Right lobe of liver (tissue), 4 donors: ENCODE results near the gene MAIP1.

ENCODE experiments used
- POLR2A ChIP-seq: fragments of 450-650 bp; IDR thresholded peaks from one replicate; pipeline ENCODE4 v1.6.1; 2017; ENCODE audit warnings: antibody characterized with exemption, mild to moderate bottlenecking
- TF ChIP-seq, protein P1 (sequence below), 4 donors: fragments of 200-600 bp in 3 of 4; fragments of 450-650 bp in 1 of 4; IDR thresholded peaks; one replicate each; pipeline versions ENCODE4 v1.5.1 to v1.8.0; 2016 to 2022; ENCODE audit warnings: antibody characterized with exemption in 4 of 4, mild to moderate bottlenecking in 2 of 4
- donor health status: DM: no; HTN: no; CAD: no.
- donor health status: DM: no; HTN: no; CAD: no.
- donor health status: DM: no; HTN: yes; CAD: no.

DNA sequence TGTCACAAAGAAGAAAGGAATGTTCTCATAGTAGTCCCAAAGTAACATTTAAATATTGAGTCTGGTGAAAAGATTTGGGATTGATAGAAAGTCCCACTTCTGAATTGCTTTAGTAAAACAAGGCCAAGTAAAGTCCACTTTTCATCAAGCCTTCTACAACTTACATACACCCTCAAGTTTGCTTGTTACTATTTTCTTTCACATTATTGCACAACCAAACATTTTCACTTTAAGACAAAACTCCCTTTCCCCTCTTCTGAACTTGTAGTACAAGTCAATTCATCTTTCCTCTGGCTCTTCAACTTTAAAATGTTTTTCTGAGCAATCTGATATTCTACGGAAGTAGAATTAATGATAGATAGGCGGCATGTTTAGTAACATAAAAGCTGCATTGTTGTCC, 11.0 kb downstream of the MAIP1 start:
- TF ChIP-seq, protein P1, sequence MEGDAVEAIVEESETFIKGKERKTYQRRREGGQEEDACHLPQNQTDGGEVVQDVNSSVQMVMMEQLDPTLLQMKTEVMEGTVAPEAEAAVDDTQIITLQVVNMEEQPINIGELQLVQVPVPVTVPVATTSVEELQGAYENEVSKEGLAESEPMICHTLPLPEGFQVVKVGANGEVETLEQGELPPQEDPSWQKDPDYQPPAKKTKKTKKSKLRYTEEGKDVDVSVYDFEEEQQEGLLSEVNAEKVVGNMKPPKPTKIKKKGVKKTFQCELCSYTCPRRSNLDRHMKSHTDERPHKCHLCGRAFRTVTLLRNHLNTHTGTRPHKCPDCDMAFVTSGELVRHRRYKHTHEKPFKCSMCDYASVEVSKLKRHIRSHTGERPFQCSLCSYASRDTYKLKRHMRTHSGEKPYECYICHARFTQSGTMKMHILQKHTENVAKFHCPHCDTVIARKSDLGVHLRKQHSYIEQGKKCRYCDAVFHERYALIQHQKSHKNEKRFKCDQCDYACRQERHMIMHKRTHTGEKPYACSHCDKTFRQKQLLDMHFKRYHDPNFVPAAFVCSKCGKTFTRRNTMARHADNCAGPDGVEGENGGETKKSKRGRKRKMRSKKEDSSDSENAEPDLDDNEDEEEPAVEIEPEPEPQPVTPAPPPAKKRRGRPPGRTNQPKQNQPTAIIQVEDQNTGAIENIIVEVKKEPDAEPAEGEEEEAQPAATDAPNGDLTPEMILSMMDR (IDR thresholded peaks at IDR 0.05): no peak
- no peak for TF ChIP-seq POLR2A
